GM19043 (cell line): ENCODE measurements around the gene MYADML2.

Experiments used
- ATAC-seq: cut with Tn5 transposase; IDR thresholded peaks from one replicate; pipeline ENCODE4 v1.9.1; 2021; ENCODE audit warnings: low read depth; ENCODE audit not compliant: unreplicated experiment

The MYADML2 gene

DNA sequence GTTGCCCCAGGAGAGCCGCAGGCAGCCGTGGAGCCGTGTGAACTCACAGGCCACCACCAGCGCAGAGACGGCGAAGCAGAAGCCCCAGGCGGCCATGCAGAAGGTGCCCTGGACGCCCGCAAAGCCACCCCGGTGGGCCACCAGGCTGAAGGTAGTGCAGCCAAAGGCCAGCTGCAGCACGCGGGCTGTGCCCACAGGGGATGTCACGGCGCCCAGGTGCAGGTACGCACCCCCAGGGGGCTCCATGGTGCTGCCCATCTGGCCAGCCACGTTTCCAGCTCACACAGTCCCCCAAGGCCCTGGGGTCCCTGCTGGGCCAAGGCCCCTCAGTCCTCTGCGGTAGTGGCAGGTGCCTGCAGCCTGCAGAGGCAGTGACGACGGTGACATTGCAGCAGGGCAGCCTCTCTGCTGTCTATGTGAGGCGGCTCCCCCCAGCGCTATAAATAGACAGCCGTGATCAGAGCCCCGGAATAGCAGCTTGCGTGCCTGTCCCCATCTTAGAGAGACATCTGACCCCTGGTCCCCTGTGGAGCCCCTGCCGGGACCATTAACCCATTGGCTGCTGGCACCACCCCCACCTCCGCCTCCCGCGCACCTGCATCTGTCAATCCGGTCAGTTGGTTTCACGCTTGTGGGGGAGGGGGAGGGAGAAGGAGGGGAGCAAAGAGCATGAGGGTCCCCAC lies 5.4 kb downstream of the MYADML2 start:
- no peak for ATAC-seq

- ATAC-seq, result no peak
These were observed 6.2 kb downstream of the MYADML2 start for GRCh38 chr17:81940538-81941483.

- ATAC-seq, result no peak
These were observed 7.1 kb downstream of the MYADML2 start for GRCh38 chr17:81939881-81940385.

- ATAC-seq, result no peak
These were observed 7.8 kb downstream of the MYADML2 start for GRCh38 chr17:81939218-81939617.

GRCh38 chr17:81935709-81936084 lies 11.3 kb downstream of the MYADML2 start:
- ATAC-seq, result no peak

DNA sequence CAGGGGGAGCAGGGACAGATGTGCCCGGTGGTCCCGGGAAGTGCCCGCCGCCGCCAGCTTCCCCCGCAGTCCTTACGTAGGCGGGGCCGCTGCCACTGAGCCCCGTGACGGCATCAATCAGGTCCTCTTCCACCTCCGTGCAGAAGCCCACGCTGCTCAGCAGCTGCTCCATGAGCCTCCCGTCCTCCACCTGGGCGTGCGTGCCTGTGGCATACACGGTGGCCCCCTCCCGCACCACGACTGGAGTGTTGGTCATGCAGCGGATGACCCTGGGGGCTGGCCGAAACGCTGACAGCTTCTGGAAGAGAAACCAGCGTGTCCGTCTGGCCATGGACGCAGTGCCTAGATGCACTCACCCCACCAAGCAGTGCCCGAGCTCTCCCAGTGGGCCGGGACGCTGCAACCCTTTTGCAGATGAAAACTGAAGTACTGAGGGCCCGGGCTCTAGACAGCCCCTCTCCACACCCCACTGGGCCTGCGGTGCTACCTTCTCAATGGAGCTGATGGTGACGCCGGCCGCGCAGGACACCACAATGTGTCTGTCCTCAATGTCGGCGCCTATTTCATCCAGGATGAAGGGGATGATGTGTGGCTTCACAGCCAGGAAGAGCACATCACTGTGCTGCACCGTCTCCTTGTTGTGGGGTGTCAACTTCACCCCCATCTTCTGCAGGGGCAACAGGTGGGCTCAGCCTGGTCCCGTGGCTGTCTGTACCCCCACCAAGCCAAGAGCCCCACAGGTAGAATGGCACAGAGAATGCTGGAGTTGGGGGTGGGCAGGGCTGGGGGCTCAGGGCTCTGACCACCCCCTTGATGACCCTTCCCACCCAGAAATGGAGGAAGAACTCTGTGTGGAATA lies 12.0 kb downstream of the MYADML2 start:
- no peak for ATAC-seq

GRCh38 chr17:81934098-81934757 lies 12.8 kb downstream of the MYADML2 start:
- ATAC-seq, result no peak

- no peak for ATAC-seq
These were observed 13.8 kb downstream of the MYADML2 start for GRCh38 chr17:81933178-81933699.

GRCh38 chr17:81932333-81932983 lies 14.6 kb downstream of the MYADML2 start:
- no peak for ATAC-seq

DNA sequence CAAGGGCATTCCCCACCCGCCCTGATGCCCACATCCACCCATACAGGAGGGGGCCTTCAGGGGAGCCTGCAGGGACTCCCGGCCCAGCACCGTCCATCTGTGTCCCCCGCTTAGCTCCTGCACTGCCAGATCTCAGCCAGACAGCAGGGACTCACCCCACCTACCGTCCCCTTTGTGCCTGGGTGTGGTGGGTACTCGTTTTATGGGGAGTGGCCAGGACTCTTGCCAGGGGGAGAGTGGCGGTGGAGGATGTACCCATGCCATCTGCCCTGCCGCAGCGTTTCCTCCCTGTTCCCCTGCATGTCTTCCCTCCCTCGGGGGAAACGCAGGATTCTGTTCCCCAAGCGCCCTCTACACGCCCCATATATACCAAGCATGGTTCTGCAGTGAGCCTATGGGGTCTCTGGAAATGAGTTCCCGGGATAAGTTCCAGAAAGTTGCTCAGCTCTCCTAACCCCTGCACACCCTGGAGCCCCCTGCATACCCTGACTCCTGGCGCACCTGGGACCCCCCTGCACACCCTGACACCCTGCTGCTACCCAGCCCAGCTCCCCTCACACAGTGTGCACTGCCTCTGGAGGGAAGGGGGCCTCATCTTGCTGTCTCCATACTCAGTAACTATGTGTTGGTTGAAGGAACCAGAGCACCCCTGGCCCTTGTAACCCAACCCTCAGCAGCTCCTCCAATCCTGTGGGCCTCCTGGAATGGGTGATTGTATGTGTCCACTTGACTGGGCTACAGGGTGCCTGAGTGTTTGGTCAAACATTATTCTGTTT lies 15.3 kb downstream of the MYADML2 start:
- no peak for ATAC-seq

- ATAC-seq, result no peak
These were observed 15.9 kb downstream of the MYADML2 start for GRCh38 chr17:81931189-81931556.

GRCh38 chr17:81930142-81931125 lies 16.6 kb downstream of the MYADML2 start:
- no peak for ATAC-seq

DNA sequence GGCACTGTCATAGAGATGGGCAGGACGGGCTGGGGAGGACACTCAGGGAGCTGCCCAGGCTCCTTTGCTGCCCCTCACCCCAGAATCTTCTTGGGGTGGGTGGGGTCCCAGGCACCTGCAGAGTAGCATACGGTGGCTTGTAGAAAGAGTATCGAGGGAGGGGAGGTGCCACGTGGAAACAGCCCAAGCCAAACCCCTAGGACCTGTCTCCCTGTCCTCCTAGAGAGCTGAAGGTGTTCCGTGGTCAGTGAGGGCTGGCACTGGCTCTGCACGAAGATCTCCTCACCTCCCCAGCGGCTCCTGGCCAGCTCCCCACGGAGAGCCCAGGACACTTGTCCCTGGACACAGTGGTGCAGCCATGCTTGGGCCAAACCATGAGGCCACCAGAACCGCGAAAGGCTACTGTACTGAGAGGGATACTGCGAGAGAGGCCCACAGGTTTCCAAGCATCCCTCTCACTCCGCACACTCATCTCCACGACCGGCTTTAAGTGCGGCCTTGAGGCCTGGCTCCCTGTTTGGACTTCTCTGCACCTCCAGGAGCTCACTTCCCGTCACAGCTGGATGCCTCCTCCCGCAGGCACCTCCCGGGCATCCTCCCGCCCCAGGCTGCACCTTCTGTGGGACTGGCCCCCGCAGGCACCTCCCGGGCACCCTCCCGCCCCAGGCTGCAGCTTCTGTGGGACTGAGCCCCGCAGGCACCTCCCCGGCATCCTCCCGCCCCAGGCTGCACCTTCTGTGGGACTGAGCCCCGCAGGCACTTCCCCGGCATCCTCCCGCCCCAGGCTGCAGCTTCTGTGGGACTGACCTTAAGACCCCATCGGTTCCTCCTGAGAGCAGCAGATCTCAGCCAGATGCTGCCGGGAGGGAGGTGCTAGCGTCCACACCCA lies 17.5 kb downstream of the MYADML2 start:
- no peak for ATAC-seq

GRCh38 chr17:81928544-81929252 lies 18.3 kb downstream of the MYADML2 start:
- no peak for ATAC-seq

GRCh38 chr17:81927653-81928543 lies 19.1 kb downstream of the MYADML2 start, which contains the start of gene MAFG:
Gene MAFG (minus strand): TSS chr17:81927735. CDS start chr17:81923185, 4,550 bp downstream.
- peak; percentile 71 for ATAC-seq
